Muscle layer of duodenum (tissue), 2 donors: ENCODE results near the gene MRGPRF.

ENCODE experiments used
- H3K27ac ChIP-seq: one replicate; pipeline ENCODE4 v1.7.0; 2013; ENCODE audit warnings: mild to moderate bottlenecking, low read length
- H3K27me3 ChIP-seq: one replicate; pipeline ENCODE4 v1.7.0; 2013; ENCODE audit warnings: low read depth, mild to moderate bottlenecking, control low read depth, low read length
- H3K36me3 ChIP-seq, 2 donors: one replicate each; pipeline ENCODE4 v1.7.0; 2013; ENCODE audit warnings: low read length in 2 of 2, control low read depth in 1 of 2, mild to moderate bottlenecking in 1 of 2; ENCODE audit not compliant: insufficient read depth in 2 of 2, control insufficient read depth in 1 of 2
- H3K4me1 ChIP-seq, 2 donors: one replicate each; pipeline ENCODE4 v1.7.0; 2013; ENCODE audit warnings: low read length in 2 of 2, mild to moderate bottlenecking in 2 of 2, control low read depth in 1 of 2, moderate library complexity in 1 of 2; ENCODE audit not compliant: insufficient read depth in 2 of 2, control insufficient read depth in 1 of 2
- H3K4me3 ChIP-seq, 2 donors: one replicate each; pipeline ENCODE4 v1.7.0; 2013; ENCODE audit warnings: low read length in 2 of 2, low read depth in 1 of 2, mild to moderate bottlenecking in 1 of 2
- H3K9me3 ChIP-seq, 2 donors: one replicate each; pipeline ENCODE4 v1.7.0; 2013; ENCODE audit warnings: low read length in 2 of 2, control low read depth in 1 of 2, mild to moderate bottlenecking in 1 of 2; ENCODE audit not compliant: control insufficient read depth in 1 of 2
- donor health status: healthy.

The MRGPRF gene

GRCh38 chr11:69014084-69014851 is 1.2 kb upstream of the MRGPRF start:
- Histone ChIP-seq H3K4me3 (peak overlapping the region in 1 of 2 donors; percentile 93), H3K27ac (peak overlapping the region; percentile 90), H3K9me3 (no peaks in the 10 kb centered on the region), H3K4me1 (peaks cover 1 to 23% of the 10 kb centered on the region in 2 donors), H3K36me3 (no peaks in the 10 kb centered on the region), H3K27me3 (peaks cover 11% of the 10 kb centered on the region)

GRCh38 chr11:69012092-69013008 is 696 bp downstream of the MRGPRF start:
- peaks cover 5 to 42% of the 10 kb centered on the region in 2 donors for H3K4me1 ChIP-seq
- H3K27ac ChIP-seq = peak overlapping the region; percentile 90
- peaks cover 11% of the 10 kb centered on the region for H3K27me3 ChIP-seq

GRCh38 chr11:69011624-69012091 is 1.4 kb downstream of the MRGPRF start:
- peak overlapping the region; percentile 90 for H3K27ac ChIP-seq
- peaks cover 11% of the 10 kb centered on the region for H3K27me3 ChIP-seq
- peak overlapping the region; percentile 77 to 93 for H3K4me3 ChIP-seq
- H3K4me1 ChIP-seq = peaks cover 5 to 49% of the 10 kb centered on the region in 2 donors
- peaks cover 0 to 12% of the 10 kb centered on the region in 2 donors for H3K36me3 ChIP-seq
- no peaks in the 10 kb centered on the region for H3K9me3 ChIP-seq

More at GRCh38 chr11:69012092-69013008, 696 bp downstream of the MRGPRF start:
- peaks cover 0 to 6% of the 10 kb centered on the region in 2 donors for H3K36me3 ChIP-seq
- H3K4me3 ChIP-seq = peak overlapping the region; percentile 77 to 93
- no peaks in the 10 kb centered on the region for H3K9me3 ChIP-seq

- Histone ChIP-seq H3K9me3 (no peaks in the 10 kb centered on the region), H3K4me3 (peak overlapping the region; percentile 77 to 93), H3K36me3 (peaks cover 0 to 16% of the 10 kb centered on the region in 2 donors), H3K4me1 (peaks cover 5 to 54% of the 10 kb centered on the region in 2 donors), H3K27me3 (peaks cover 11% of the 10 kb centered on the region), H3K27ac (peak overlapping the region; percentile 90)
These were observed 2.0 kb downstream of the MRGPRF start for GRCh38 chr11:69010964-69011623.

- Histone ChIP-seq H3K27ac (peak overlapping the region; percentile 90), H3K36me3 (peaks cover 2 to 22% of the 10 kb centered on the region in 2 donors), H3K27me3 (peaks cover 11% of the 10 kb centered on the region), H3K4me3 (peak overlapping the region; percentile 73 to 93), H3K9me3 (no peaks in the 10 kb centered on the region), H3K4me1 (peaks cover 5 to 61% of the 10 kb centered on the region in 2 donors)
These were observed 2.6 kb downstream of the MRGPRF start for GRCh38 chr11:69010361-69010891.

GRCh38 chr11:69009441-69010211 is 3.4 kb downstream of the MRGPRF start:
- Histone ChIP-seq H3K9me3 (no peaks in the 10 kb centered on the region), H3K4me1 (peaks cover 5 to 69% of the 10 kb centered on the region in 2 donors), H3K36me3 (peaks cover 7 to 29% of the 10 kb centered on the region in 2 donors), H3K4me3 (peak overlapping the region; percentile 73 to 93), H3K27ac (peak overlapping the region; percentile 90), H3K27me3 (peaks cover 11% of the 10 kb centered on the region)

GRCh38 chr11:69008737-69009440 is 4.2 kb downstream of the MRGPRF start:
- Histone ChIP-seq H3K4me1 (peaks cover 5 to 75% of the 10 kb centered on the region in 2 donors), H3K4me3 (peak overlapping the region; percentile 7 to 93), H3K9me3 (no peaks in the 10 kb centered on the region), H3K27ac (peak overlapping the region; percentile 92), H3K36me3 (peaks cover 14 to 36% of the 10 kb centered on the region in 2 donors), H3K27me3 (peaks cover 11% of the 10 kb centered on the region)

- Histone ChIP-seq H3K4me1 (peaks cover 5 to 81% of the 10 kb centered on the region in 2 donors), H3K36me3 (peaks cover 19 to 36% of the 10 kb centered on the region in 2 donors), H3K27me3 (peaks cover 11% of the 10 kb centered on the region), H3K4me3 (peak overlapping the region; percentile 19 to 93), H3K9me3 (no peaks in the 10 kb centered on the region), H3K27ac (peak overlapping the region; percentile 92)
These were observed 5.1 kb downstream of the MRGPRF start for GRCh38 chr11:69007975-69008381.

GRCh38 chr11:69006816-69007215 is 6.2 kb downstream of the MRGPRF start:
- Histone ChIP-seq H3K4me3 (no peak overlapping the region), H3K36me3 (peaks cover 19 to 36% of the 10 kb centered on the region in 2 donors), H3K9me3 (no peaks in the 10 kb centered on the region), H3K27ac (no peak overlapping the region), H3K27me3 (peaks cover 6% of the 10 kb centered on the region), H3K4me1 (peaks cover 9 to 93% of the 10 kb centered on the region in 2 donors)
